ENCODE measurements around the gene APOL5.

DNA sequence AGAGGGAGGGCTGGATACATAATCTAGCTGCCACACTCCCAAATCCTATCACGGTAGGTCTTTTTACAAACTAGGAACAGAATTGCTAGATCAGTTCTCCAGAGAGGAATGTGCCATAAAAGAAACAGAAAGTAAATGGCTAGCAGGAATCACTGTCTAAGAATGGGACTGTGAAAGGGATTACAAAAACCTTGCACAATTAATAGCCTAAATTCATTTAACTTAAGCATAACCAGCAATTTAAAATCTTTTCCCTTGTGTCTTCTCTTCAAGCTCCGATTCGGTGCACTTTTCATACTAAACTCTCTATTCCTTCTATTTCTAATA, 35.2 kb downstream of the APOL5 start:
- TF ChIP-seq, protein P1, sequence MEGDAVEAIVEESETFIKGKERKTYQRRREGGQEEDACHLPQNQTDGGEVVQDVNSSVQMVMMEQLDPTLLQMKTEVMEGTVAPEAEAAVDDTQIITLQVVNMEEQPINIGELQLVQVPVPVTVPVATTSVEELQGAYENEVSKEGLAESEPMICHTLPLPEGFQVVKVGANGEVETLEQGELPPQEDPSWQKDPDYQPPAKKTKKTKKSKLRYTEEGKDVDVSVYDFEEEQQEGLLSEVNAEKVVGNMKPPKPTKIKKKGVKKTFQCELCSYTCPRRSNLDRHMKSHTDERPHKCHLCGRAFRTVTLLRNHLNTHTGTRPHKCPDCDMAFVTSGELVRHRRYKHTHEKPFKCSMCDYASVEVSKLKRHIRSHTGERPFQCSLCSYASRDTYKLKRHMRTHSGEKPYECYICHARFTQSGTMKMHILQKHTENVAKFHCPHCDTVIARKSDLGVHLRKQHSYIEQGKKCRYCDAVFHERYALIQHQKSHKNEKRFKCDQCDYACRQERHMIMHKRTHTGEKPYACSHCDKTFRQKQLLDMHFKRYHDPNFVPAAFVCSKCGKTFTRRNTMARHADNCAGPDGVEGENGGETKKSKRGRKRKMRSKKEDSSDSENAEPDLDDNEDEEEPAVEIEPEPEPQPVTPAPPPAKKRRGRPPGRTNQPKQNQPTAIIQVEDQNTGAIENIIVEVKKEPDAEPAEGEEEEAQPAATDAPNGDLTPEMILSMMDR (IDR thresholded peaks at IDR 0.05): no peak
- TF ChIP-seq POLR2A (IDR thresholded peaks at IDR 0.05): no peak
